ENCODE measurements around the gene CLSTN2.

The CLSTN2 gene

DNA sequence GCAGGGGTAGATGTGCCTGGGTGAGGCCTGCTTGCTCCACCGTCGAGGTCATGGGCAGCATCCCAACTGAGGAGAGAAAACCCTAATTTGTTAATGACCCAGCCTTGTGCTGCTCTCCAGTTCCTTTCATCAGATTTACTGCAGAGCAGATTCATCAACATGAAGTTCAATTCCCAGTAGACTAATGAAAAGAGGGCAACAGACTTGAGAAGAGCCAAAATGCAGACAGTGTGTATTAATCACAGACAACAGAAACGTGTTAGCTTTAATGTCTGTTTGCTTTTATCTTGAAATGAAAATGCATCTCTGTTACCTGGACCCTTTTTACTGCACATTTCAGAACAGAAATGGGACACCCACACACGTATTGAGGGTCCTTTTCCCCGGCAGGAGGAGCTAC is 639.4 kb downstream of the CLSTN2 start:
- TF ChIP-seq, protein P1, sequence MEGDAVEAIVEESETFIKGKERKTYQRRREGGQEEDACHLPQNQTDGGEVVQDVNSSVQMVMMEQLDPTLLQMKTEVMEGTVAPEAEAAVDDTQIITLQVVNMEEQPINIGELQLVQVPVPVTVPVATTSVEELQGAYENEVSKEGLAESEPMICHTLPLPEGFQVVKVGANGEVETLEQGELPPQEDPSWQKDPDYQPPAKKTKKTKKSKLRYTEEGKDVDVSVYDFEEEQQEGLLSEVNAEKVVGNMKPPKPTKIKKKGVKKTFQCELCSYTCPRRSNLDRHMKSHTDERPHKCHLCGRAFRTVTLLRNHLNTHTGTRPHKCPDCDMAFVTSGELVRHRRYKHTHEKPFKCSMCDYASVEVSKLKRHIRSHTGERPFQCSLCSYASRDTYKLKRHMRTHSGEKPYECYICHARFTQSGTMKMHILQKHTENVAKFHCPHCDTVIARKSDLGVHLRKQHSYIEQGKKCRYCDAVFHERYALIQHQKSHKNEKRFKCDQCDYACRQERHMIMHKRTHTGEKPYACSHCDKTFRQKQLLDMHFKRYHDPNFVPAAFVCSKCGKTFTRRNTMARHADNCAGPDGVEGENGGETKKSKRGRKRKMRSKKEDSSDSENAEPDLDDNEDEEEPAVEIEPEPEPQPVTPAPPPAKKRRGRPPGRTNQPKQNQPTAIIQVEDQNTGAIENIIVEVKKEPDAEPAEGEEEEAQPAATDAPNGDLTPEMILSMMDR (IDR thresholded peaks at IDR 0.05; ENCODE audit: low read depth, low read length, missing control alignments), result no peak
- DNase-seq (ENCODE audit: extremely low read depth, low read depth), result no peak
- no peak overlapping the region for H3K4me3 ChIP-seq (replicated peaks; ENCODE audit: low read depth, low read length)

DNA sequence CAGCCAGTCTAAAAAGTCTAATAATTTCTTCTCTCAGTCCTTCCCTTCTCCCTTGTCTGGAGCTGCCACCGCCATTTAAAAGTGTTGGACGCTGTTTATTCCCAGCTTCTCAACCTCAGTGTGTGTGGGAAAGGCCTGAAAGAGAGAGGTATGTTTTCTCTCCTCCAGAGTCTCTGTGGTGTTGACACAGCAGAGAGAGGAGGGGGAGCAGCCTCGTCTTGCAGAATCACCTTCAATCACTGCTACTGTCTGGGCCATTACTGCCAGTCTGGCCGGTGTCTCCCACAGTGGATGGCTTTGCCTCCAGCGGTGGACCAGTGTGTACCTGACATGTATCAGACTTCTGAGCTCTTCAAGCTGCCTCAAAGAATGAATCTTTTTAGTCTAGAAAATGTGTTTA is 641.5 kb downstream of the CLSTN2 start:
- TF ChIP-seq, protein P1 (IDR thresholded peaks at IDR 0.05; ENCODE audit: low read depth, low read length, missing control alignments), result no peak
- DNase-seq (ENCODE audit: extremely low read depth, low read depth), result no peak
- no peak overlapping the region for H3K4me3 ChIP-seq (replicated peaks; ENCODE audit: low read depth, low read length)

DNA sequence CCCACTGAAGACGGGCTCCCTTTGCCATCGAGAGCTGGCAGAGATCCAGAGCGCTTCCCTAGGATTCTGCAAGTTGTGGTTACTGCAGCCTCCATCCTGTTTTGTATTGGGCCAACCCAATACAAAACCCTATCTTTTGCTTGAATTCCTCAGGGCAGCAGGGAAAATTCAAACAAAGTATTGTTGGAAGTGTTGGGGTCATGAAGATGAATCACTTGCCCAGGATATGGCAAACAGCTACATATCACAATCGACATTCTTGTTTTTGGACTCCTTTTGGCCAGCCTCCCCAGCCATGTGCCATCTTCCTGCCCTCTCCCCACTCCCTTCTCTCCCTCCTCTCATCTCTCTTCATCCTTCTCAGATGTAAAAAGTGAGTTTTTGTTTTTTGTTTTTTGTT is 642.9 kb downstream of the CLSTN2 start:
- TF ChIP-seq, protein P1 (IDR thresholded peaks at IDR 0.05; ENCODE audit: low read depth, low read length, missing control alignments), result no peak
- DNase-seq (ENCODE audit: extremely low read depth, low read depth), result no peak
- no peak overlapping the region for H3K4me3 ChIP-seq (replicated peaks; ENCODE audit: low read depth, low read length)

DNA sequence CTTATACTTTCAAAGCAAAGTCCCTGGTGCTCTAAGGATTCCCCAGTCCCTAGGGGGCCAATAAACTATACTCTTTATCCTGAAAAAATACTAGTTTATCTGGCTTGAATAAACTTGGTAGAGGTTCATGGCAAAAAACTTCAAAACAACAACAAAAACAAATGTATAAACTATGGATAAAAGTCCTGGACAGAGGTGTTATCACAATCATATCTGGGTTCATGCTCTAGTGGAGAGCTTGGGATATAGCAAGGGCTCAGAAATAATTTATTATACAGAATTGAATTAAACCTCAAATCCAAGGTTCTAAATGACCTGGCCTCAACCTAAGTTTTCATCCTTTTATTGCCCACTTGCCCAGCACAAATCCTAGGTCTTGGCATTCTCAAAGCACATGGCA is 644.3 kb downstream of the CLSTN2 start:
- no peak for DNase-seq (ENCODE audit: extremely low read depth, low read depth)
- TF ChIP-seq, protein P1 (IDR thresholded peaks at IDR 0.05; ENCODE audit: low read depth, low read length, missing control alignments), result no peak
- no peak overlapping the region for H3K4me3 ChIP-seq (replicated peaks; ENCODE audit: low read depth, low read length)

DNA sequence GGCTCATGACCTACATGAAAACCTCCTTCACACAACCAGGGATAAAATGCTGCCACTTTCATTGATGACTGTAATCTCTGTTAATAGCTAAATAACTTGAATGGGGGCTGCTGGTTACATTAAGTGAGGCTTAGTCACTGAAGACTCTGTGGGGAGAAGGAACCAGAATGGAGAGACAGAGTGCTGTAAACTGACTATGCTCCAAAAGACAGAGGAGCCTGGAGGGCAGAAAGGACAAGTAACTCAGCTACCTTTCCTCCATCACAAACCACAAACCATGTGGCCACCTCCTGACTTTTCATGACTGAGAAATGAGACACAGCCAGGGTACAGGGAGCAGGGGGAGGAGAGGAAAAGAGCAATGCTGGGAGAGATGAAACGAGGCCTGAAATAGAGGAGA is 645.8 kb downstream of the CLSTN2 start:
- TF ChIP-seq, protein P1 (IDR thresholded peaks at IDR 0.05; ENCODE audit: low read depth, low read length, missing control alignments), result no peak
- DNase-seq (ENCODE audit: extremely low read depth, low read depth), result no peak
- H3K4me3 ChIP-seq (replicated peaks; ENCODE audit: low read depth, low read length), result no peak overlapping the region

DNA sequence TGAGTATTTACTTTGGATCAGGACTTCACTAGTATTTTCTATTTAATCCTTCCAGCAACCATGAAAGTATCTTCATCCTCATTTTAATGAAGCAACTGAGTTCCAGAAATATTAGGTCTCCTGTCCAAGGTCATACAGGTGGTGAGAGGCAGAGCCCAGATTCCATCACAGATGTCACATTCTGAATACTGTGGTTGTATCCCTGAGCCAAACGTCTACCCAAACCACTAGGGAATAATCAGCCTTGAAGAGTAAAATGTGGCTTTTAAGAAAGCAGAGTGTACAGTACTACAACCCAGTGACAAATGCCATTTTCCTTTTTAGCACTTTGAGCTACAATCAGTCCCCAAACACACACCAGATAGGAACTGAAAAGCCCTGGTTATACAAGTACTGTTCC is 649.6 kb downstream of the CLSTN2 start:
- TF ChIP-seq, protein P1 (IDR thresholded peaks at IDR 0.05; ENCODE audit: low read depth, low read length, missing control alignments), result no peak
- DNase-seq (ENCODE audit: extremely low read depth, low read depth), result no peak
- H3K4me3 ChIP-seq (replicated peaks; ENCODE audit: low read depth, low read length), result no peak overlapping the region

DNA sequence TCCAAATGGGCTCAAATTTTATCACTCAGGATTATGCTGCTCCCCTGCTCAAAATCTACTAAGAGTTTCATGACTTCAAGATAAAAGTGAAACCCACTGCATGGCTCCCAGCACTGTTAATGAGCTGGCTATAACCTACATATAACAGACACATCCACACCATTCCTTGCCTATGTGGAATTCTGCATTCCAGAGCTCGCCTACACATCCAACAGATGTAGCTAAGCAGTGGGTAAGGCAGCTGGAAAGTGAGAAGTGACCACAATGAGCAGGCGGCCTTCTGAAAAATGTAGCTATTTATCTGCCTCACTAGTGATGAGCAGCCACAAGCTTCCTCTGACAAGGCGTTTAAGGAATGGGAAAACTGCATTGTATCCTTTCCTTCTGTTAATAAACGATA is 650.8 kb downstream of the CLSTN2 start:
- TF ChIP-seq, protein P1 (IDR thresholded peaks at IDR 0.05; ENCODE audit: low read depth, low read length, missing control alignments), result no peak
- no peak overlapping the region for H3K4me3 ChIP-seq (replicated peaks; ENCODE audit: low read depth, low read length)
- DNase-seq (ENCODE audit: extremely low read depth, low read depth), result no peak

Data from HFF-Myc (cell line).